Measurements from ENCODE around the gene DACH1. TPM values are rescaled to one million over a fixed set of nuclear protein-coding genes. Genes with fewer than 3 reads are reported as not detected.

The DACH1 gene
- total and polyA plus RNA-seq, 2 of the 13 experiments (the other 11 are each of a cell fraction or from before 2014, with no cell fraction given) = not detected

DNA sequence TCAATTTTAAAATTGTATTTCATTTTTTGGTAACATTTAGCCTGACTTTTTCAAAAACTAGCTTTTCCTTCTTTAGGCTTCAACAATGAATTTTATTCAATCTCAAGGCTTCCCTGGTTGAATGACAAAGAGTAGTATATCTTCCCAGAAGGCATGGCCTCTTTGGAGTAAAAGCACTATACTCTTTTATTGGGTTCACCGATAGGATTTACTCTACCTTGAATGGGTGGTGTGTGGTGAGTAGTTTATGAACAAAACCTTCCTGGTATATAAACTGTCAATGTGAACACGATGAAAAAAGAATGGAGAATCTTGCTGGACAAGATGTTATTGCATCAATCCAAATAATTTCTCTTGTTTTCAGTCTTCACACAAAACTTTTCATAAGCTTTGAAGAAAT, 167.7 kb downstream of the DACH1 start:
- Histone ChIP-seq H4K20me1 (ENCODE audit: insufficient read depth, low read length) (no peaks in the 10 kb centered on the region), H3K79me2 (ENCODE audit: insufficient read depth, low read length) (no peaks in the 10 kb centered on the region), H3K9me3 (ENCODE audit: low read length) (no peaks in the 10 kb centered on the region), H3K4me3 (replicated peaks in 1 of 3; ENCODE audit: insufficient read depth in 1 of 3, low read depth in 2 of 3, low read length in 3 of 3) (no peak overlapping the region), H3K27me3 (ENCODE audit: control insufficient read depth in 1 of 2, insufficient read depth in 2 of 2, low read length in 2 of 2) (no peaks in the 10 kb centered on the region), H3K4me1 (ENCODE audit: insufficient read depth, low read length) (no peaks in the 10 kb centered on the region), H2AFZ (ENCODE audit: low read length) (no peak overlapping the region), H3K4me2 (ENCODE audit: low read depth, low read length) (no peak overlapping the region), H3K9ac (ENCODE audit: insufficient read depth, low read depth, low read length) (no peak overlapping the region), H3K27ac (ENCODE audit: extremely low read length, insufficient read depth, low read length) (no peak overlapping the region), H3K36me3 (replicated peaks in 1 of 2; ENCODE audit: control insufficient read depth in 1 of 2, insufficient read depth in 2 of 2, low read length in 2 of 2) (no peaks in the 10 kb centered on the region)
- intact Hi-C loops (cut with micrococcal nuclease; ENCODE audit: unreplicated experiment) (no loop called here), in situ Hi-C loops (cut with HindIII; ENCODE audit: extremely low pct_ligation_motif_present, low pct_unique_long_range_greater_than_20kb) (no loop called here)
- ChIA-PET CTCF (ENCODE audit: low intra/inter-chr PET ratio, low total read pairs) (no interaction called here), POLR2A (no interaction called here)
- no peak for ATAC-seq
- FAIRE-seq = no peak
- WGBS (ENCODE audit: low lambda C conversion rate) = 36% methylated on average over 2 of the region's 2 CpGs
- no TSS peak for BruUV-seq (replicated peaks)
- TF ChIP-seq GABPA (IDR thresholded peaks at IDR 0.05; ENCODE audit: low read depth, low read length) (no peak), GABPA (CRISPR knock-in tag; IDR thresholded peaks at IDR 0.05; ENCODE audit: low read depth) (no peak), ZNF678 (CRISPR knock-in tag; IDR thresholded peaks at IDR 0.05) (no peak), NR1H2 (CRISPR knock-in tag; IDR thresholded peaks at IDR 0.05; ENCODE audit: borderline replicate concordance, low read depth) (no peak), MIER3 (CRISPR knock-in tag; IDR thresholded peaks at IDR 0.05; ENCODE audit: borderline replicate concordance) (no peak), HIVEP1 (CRISPR knock-in tag; IDR thresholded peaks at IDR 0.05) (no peak), TCF7L2 (IDR thresholded peaks at IDR 0.05; ENCODE audit: low read depth, low read length) (no peak), RFX1 (IDR thresholded peaks at IDR 0.05) (no peak), ZFP82 (CRISPR knock-in tag; IDR thresholded peaks at IDR 0.05; ENCODE audit: borderline replicate concordance) (no peak), SALL2 (CRISPR knock-in tag; IDR thresholded peaks at IDR 0.05) (no peak), ZKSCAN5 (CRISPR knock-in tag; IDR thresholded peaks at IDR 0.05) (no peak), ZBTB20 (CRISPR knock-in tag; IDR thresholded peaks at IDR 0.05; ENCODE audit: borderline replicate concordance, low read depth) (no peak), ZNF367 (CRISPR knock-in tag; IDR thresholded peaks at IDR 0.05; ENCODE audit: borderline replicate concordance) (no peak)
- TF ChIP-seq, protein P1, sequence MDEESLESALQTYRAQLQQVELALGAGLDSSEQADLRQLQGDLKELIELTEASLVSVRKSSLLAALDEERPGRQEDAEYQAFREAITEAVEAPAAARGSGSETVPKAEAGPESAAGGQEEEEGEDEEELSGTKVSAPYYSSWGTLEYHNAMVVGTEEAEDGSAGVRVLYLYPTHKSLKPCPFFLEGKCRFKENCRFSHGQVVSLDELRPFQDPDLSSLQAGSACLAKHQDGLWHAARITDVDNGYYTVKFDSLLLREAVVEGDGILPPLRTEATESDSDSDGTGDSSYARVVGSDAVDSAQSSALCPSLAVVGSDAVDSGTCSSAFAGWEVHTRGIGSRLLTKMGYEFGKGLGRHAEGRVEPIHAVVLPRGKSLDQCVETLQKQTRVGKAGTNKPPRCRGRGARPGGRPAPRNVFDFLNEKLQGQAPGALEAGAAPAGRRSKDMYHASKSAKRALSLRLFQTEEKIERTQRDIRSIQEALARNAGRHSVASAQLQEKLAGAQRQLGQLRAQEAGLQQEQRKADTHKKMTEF (CRISPR knock-in tag; IDR thresholded peaks at IDR 0.05) = no peak
- TF ChIP-seq, protein P2, sequence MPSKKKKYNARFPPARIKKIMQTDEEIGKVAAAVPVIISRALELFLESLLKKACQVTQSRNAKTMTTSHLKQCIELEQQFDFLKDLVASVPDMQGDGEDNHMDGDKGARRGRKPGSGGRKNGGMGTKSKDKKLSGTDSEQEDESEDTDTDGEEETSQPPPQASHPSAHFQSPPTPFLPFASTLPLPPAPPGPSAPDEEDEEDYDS (CRISPR knock-in tag; IDR thresholded peaks at IDR 0.05) = no peak
- TF ChIP-seq, protein P3, sequence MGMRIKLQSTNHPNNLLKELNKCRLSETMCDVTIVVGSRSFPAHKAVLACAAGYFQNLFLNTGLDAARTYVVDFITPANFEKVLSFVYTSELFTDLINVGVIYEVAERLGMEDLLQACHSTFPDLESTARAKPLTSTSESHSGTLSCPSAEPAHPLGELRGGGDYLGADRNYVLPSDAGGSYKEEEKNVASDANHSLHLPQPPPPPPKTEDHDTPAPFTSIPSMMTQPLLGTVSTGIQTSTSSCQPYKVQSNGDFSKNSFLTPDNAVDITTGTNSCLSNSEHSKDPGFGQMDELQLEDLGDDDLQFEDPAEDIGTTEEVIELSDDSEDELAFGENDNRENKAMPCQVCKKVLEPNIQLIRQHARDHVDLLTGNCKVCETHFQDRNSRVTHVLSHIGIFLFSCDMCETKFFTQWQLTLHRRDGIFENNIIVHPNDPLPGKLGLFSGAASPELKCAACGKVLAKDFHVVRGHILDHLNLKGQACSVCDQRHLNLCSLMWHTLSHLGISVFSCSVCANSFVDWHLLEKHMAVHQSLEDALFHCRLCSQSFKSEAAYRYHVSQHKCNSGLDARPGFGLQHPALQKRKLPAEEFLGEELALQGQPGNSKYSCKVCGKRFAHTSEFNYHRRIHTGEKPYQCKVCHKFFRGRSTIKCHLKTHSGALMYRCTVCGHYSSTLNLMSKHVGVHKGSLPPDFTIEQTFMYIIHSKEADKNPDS (CRISPR knock-in tag; IDR thresholded peaks at IDR 0.05) = no peak
- TF ChIP-seq, protein P4, sequence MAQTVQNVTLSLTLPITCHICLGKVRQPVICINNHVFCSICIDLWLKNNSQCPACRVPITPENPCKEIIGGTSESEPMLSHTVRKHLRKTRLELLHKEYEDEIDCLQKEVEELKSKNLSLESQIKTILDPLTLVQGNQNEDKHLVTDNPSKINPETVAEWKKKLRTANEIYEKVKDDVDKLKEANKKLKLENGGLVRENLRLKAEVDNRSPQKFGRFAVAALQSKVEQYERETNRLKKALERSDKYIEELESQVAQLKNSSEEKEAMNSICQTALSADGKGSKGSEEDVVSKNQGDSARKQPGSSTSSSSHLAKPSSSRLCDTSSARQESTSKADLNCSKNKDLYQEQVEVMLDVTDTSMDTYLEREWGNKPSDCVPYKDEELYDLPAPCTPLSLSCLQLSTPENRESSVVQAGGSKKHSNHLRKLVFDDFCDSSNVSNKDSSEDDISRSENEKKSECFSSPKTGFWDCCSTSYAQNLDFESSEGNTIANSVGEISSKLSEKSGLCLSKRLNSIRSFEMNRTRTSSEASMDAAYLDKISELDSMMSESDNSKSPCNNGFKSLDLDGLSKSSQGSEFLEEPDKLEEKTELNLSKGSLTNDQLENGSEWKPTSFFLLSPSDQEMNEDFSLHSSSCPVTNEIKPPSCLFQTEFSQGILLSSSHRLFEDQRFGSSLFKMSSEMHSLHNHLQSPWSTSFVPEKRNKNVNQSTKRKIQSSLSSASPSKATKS (CRISPR knock-in tag; IDR thresholded peaks at IDR 0.05) = no peak
- TF ChIP-seq, protein P5, sequence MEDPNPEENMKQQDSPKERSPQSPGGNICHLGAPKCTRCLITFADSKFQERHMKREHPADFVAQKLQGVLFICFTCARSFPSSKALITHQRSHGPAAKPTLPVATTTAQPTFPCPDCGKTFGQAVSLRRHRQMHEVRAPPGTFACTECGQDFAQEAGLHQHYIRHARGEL (CRISPR knock-in tag; IDR thresholded peaks at IDR 0.05) = no peak
- TF ChIP-seq, protein P6, sequence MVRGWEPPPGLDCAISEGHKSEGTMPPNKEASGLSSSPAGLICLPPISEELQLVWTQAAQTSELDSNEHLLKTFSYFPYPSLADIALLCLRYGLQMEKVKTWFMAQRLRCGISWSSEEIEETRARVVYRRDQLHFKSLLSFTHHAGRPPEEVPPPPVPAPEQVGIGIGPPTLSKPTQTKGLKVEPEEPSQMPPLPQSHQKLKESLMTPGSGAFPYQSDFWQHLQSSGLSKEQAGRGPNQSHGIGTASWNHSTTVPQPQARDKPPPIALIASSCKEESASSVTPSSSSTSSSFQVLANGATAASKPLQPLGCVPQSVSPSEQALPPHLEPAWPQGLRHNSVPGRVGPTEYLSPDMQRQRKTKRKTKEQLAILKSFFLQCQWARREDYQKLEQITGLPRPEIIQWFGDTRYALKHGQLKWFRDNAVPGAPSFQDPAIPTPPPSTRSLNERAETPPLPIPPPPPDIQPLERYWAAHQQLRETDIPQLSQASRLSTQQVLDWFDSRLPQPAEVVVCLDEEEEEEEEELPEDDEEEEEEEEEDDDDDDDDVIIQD (CRISPR knock-in tag; IDR thresholded peaks at IDR 0.05; ENCODE audit: low read depth) = no peak
- DNase-seq (ENCODE audit: low spot score) = no peak

Measured in HepG2 (cell line).